ENCODE measurements around the gene MSL2. TPM values are rescaled to one million over a fixed set of nuclear protein-coding genes. Genes with fewer than 3 reads are reported as not detected.

Gene MSL2
- total and polyA plus RNA-seq, 2 of the 8 experiments (the other 6 are each of a cell fraction or from before 2014, with no cell fraction given), result 9.1 to 41.8 TPM

- H2BK15ac ChIP-seq (ENCODE audit: low read length), result no peak overlapping the region
- H3K4ac ChIP-seq (replicated peaks; ENCODE audit: insufficient read length, low read depth, low read length), result no peak overlapping the region
- peaks cover 27 to 97% of the 10 kb centered on the region in 2 experiments for H3K79me2 ChIP-seq (ENCODE audit: control insufficient read depth in 1 of 2, insufficient read depth in 2 of 2, low read length in 2 of 2)
- H3K56ac ChIP-seq (replicated peaks; ENCODE audit: insufficient read length, low read depth, low read length), result no peak overlapping the region
- no peaks in the 10 kb centered on the region; the same call in 1 of the 2 replicates for H3K79me1 ChIP-seq (ENCODE audit: low read depth, low read length)
- FAIRE-seq, result no peak
- H4K5ac ChIP-seq (ENCODE audit: insufficient read length, low read depth, low read length), result no peak overlapping the region
- no peak for DNase-seq (ENCODE audit: low read depth in 1 of 2, low spot score in 2 of 2)
- H3K4me1 ChIP-seq (replicated peaks in 1 of 4; ENCODE audit: control insufficient read depth in 3 of 4, insufficient read depth in 4 of 4, low read length in 3 of 4), result peaks cover 0 to 3% (median 0%) of the 10 kb centered on the region in 4 experiments; a peak in 2 of 7 replicates
- peaks cover 15 to 17% of the 10 kb centered on the region in 2 experiments for H4K20me1 ChIP-seq (replicated peaks in 1 of 2; ENCODE audit: control insufficient read depth in 1 of 2, insufficient read depth in 2 of 2, low read length in 2 of 2)
- H3K18ac ChIP-seq (ENCODE audit: extremely low read depth, low read length), result no peak overlapping the region
- H2BK20ac ChIP-seq (ENCODE audit: low read length), result no peak overlapping the region
- H2AK5ac ChIP-seq (ENCODE audit: low read depth, low read length), result no peak overlapping the region
- no peak overlapping the region for H3K4me2 ChIP-seq (ENCODE audit: insufficient read depth in 1 of 2, low read depth in 2 of 2, low read length in 2 of 2)
- ChIA-PET POLR2A (ENCODE audit: partially characterized antibody) (interaction anchor here (1.1 to 12.1 kb wide), 2 partner anchors 14 to 24 kb away, joined by 3 to 86 read pairs; partner anchors contain the start of gene MSL2), CTCF (ENCODE audit: partially characterized antibody) (interaction anchor here (0.7 to 1.0 kb wide), 2 partner anchors 27 to 67 kb away, joined by 3 read pairs; no protein-coding TSS in a partner anchor)
- H4K91ac ChIP-seq (replicated peaks; ENCODE audit: insufficient read length, low read length), result no peak overlapping the region
- no peak for TF ChIP-seq BRCA1 (IDR thresholded peaks at IDR 0.05; ENCODE audit: low read depth, low read length)
- no peak for TF ChIP-seq SUZ12 (IDR thresholded peaks at IDR 0.05; ENCODE audit: low read length)
- no peak for TF ChIP-seq BACH1 (IDR thresholded peaks at IDR 0.05; ENCODE audit: low read length)
- no peak for TF ChIP-seq CHD1 (IDR thresholded peaks at IDR 0.05; ENCODE audit: low read depth, low read length)
- TF ChIP-seq FOSL1 (IDR thresholded peaks at IDR 0.05; ENCODE audit: insufficient read depth, low read depth, low read length), result no peak
- no peak for TF ChIP-seq RNF2 (IDR thresholded peaks at IDR 0.05; ENCODE audit: borderline replicate concordance, low read depth, low read length, missing control alignments, poor library complexity, severe bottlenecking)
- no peaks in the 10 kb centered on the region for H3K23me2 ChIP-seq (ENCODE audit: low read depth, low read length)
- H2AFZ ChIP-seq (ENCODE audit: low read length), result no peak overlapping the region
- H3K27ac ChIP-seq (ENCODE audit: low read depth, low read length), result no peak overlapping the region
- no peaks in the 10 kb centered on the region for H3K9me3 ChIP-seq (ENCODE audit: insufficient read depth in 2 of 2, low read depth in 1 of 2, low read length in 1 of 2)
- no peak overlapping the region for H2BK12ac ChIP-seq (ENCODE audit: low read depth, low read length)
- H3K27me3 ChIP-seq (replicated peaks in 1 of 4; ENCODE audit: control insufficient read depth in 3 of 4, extremely low read depth in 1 of 4, insufficient read depth in 3 of 4, low read length in 3 of 4), result no peaks in the 10 kb centered on the region
- no peak overlapping the region for H4K8ac ChIP-seq (ENCODE audit: extremely low read depth, insufficient read depth, low read length)
- WGBS, 2 experiments (ENCODE audit: extremely low coverage in 1 of 2, insufficient coverage in 1 of 2, insufficient read length in 1 of 2, insufficient replicate concordance in 2 of 2, low coverage in 1 of 2, low lambda C conversion rate in 2 of 2, missing lambda C conversion rate in 1 of 2), result 94% methylated on average over 8 of the region's 8 CpGs; no CpG with 5 or more reads in 1 of the 2 experiments
- H2BK5ac ChIP-seq (ENCODE audit: low read depth, low read length), result no peak overlapping the region
- no peak overlapping the region for H3K4me3 ChIP-seq (ENCODE audit: extremely low read depth in 1 of 4, insufficient read depth in 2 of 4, low read depth in 3 of 4, low read length in 4 of 4)
- no peaks in the 10 kb centered on the region for H3K36me3 ChIP-seq (ENCODE audit: control insufficient read depth in 2 of 4, insufficient read depth in 4 of 4, low read length in 3 of 4)
- no peak overlapping the region for H2BK120ac ChIP-seq (replicated peaks; ENCODE audit: low read depth, low read length)
- no peak overlapping the region for H3K23ac ChIP-seq (ENCODE audit: insufficient read length)
- H3K9ac ChIP-seq (replicated peaks in 1 of 4; ENCODE audit: extremely low read depth in 1 of 4, low read depth in 3 of 4, low read length in 3 of 4), result no peak overlapping the region
- H3K14ac ChIP-seq (ENCODE audit: insufficient read length), result no peak overlapping the region
Measured at GRCh38 chr3:136181741-136182140, 14.4 kb downstream of the MSL2 start.
